CD4-positive, alpha-beta T cell treated with Interleukin-10 for 1 hour (primary cell): ENCODE results near the gene NDOR1.

Experiments used
- DNase-seq: peaks from one replicate; pipeline ENCODE4 v3.0.0-alpha.2; 2020

The NDOR1 gene

DNA sequence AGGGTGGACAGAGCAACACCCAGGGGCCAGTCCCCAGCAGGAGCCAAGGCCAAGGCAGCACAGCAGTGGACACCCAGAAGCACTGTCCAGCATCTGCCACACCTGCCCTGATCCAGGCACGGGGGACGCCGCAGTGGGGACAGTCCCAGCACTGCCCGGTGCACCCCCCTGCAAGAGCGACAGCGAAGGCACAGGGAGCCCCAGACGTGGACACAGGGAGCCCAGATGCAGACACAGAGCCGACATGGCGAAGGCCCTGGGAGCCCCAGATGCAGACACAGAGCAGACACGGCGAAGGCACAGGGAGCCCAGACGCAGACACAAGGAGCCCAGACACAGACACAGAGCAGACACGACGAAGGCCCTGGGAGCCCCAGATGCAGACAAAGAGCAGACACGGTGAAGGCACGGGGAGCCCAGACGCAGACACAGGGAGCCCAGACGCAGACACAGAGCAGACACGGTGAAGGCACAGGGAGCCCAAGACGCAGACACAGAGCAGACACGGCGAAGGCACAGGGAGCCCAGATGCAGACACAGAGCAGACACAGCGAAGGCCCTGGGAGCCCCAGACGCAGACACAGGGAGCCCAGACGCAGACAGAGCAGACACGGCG, 21.4 kb upstream of the NDOR1 start:
- no peak for DNase-seq

DNA sequence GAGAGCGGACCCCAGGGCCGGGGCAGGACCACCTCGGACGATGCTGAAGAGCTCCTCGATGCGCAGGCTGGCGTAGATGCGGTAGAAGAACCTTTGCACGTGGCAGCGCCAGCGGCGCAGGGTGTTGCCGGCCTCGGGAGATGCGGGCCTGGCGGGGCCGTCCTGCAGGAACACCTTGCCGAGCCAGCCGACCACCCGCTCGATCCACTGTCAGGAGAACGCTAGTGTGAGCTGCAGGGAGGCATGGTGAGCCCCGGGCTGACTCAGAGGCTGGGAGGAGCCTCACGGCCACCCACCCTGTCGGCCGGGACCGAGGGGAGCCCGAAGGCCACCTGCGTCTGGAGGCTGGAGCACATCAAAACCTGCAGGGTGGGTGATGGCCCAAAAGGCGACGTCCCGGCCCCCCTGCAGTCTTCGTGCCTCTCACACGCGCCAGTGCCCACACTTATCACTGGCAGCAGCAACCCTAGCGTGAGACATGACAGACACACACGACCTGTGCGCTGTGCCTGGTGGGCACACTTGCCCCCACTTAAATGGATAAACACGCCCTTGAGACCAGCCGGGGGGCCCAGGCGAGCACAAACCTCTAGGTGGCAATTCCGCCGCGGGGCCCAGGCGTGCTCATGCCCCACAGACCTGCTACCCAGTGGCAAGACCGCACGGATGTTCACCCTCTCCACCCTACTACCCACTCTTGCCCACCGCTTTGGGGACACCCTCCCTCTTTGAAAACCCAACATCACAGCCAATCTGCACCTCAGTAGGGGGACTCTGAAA, 20.4 kb upstream of the NDOR1 start:
- DNase-seq, result no peak

DNA sequence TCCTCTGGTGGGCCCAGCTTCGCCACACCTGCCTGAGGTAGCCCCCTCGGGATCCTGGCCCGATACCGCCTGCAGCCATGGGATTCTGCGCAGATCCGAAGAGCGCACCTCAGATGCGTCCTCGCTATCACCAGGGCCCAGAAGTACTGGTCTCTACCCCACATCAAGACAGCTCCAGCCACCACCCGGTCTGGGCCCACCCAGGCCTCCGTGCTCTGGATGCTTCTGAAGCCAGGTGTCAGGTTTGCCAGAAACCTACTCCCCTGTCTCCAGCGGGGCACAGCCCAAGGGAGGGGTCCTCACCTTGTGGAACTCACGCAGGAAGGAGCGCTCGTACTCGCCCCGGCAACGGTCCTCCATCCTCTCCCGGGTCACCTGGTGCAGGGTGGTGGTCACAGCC, 19.6 kb upstream of the NDOR1 start:
- no peak for DNase-seq

DNA sequence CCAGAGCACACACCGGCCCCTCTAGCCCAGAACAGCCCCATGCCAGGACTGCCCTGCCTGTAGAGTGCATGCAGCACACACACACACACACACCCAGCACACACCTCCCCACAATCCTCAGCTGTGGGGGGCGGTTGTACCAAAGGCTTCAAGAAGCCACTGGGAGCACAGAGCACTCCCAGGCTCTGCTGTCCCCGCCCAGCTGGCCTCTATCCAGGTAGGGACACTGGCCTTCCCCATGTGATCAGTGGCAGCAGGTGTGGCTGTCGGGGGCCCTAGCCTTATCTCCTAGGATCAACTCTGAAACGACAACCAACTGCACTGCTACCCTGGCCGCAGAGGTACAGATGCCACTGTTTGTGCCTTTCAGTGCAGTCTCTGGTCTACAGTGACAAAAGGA, 19.1 kb upstream of the NDOR1 start:
- DNase-seq, result no peak

DNA sequence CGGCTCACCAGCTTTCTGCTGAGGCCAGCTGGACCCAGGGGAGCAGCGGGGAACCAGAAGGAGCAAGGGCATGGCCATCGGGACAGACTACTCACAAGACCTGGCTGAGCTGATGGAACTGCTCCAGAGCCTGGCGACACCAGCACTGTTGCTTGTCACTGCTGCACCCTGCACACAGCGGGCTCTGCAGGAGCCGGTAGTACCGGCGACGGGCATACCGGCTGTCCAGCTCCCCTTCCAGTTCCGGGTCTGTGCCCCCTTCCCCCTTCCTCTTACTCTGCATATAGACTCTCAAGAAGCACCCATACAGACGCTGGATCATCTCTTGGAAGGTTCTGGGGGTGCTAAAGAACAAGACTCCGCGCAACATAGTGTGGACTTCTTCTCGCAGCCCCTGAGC, 18.1 kb upstream of the NDOR1 start:
- no peak for DNase-seq

DNA sequence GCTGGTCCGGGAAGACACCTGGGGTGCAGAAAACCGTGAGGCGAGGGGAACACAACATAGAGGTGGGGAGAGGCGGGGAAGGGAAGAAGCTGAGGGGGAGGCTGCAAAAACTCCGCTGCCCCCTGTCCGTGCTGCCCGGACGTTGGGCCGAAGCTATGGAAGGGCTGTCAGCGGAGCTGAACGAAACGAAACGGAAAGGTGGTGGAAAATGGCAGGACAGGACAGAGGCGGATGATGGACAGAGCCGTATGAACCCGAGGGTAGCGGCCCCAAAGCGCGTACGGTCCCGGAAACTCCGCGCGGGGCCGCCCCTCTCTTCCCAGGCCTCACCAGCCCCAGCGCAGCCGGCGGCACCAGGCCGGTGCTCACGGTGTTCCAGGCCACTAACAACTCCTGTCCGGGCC, 17.4 kb upstream of the NDOR1 start:
- DNase-seq, result no peak

DNA sequence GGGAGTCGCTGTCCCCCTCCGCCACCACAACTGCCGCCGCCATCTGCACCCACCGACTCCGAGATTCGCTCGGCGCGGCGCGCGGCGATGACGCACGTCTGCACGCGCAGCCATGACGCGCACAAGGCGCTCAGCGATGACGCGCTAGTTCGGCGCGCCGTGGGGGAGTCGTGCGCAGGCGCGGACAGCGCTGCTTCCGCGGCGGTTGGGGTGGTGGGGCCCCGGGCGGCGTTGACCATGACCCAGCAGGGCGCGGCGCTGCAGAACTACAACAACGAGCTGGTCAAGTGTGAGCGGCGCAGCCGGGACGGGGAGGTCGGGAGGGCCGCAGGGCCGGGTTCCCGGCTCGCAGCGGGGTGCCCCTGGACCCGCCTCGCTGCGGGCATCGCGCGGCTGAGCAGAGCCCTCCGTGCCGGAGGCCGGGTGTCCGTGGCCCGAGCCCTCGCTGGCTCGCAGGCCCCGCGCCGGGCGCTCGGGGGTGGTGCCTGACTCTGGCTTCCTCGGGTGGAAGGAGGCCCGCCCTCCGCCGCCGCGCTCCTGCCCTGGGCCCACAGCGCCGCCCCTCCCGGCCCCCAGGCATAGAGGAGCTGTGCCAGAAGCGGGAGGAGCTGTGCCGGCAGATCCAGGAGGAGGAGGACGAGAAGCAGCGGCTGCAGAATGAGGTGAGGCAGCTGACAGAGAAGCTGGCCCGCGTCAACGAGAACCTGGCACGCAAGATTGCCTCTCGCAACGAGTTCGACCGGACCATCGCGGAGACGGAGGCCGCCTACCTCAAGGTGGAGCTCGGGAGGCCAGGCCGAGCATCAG, 16.8 kb upstream of the NDOR1 start, which contains the start of the genes ANAPC2 and SSNA1:
TSS of gene ANAPC2 (minus strand) at position 71 of the 807 bp plus-strand sequence. CDS start at position 43, 28 bp downstream.
TSS of gene SSNA1 (plus strand) at position 187 of the 807 bp plus-strand sequence. CDS start at position 238, 51 bp downstream.
- peak; percentile 94 for DNase-seq

DNA sequence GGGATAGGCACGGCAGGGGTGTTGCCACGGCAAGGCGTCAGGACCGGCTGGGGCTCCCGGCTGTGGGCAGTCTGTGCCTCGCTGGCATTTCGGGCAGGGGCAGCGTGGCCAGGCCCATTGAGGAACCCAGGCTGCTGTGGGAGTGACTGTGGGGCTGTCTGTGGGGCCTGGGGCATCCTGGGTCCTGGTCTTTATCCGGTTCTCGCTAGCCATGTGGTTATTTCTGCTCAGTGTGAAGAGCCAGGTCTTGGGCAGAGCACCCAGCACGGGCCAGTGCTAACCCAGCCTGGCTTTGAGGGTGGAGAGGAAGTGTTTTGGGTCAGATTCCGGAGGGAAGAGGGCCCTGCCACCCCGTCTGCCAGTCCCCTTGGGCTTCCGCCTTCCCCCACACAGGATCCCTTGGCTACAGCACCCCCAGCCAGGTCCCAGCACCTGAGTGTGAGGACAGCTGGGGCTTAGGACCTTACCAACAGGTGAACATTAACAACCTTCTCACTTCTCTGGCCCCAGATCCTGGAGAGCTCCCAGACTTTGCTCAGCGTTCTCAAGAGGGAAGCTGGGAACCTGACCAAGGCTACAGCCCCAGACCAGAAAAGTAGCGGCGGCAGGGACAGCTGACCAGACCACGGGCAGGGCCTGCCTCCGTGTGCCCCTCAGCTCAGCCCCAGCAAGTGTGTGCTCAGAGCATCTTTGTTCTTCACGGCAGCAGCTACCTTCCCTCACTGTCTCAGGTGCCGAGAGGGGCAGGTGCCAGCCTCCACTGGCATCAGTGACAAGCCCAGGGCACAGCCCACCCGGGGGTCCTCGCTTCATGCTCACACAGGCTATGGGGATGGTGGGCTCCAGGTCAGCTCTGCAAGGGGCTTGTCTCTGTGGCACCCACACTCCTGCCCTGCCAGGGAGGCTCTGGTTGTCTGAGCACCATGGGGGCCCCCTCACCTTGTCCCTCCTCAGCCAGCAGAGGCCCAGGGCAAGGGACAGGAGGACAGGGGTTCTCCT, 15.9 kb upstream of the NDOR1 start:
- no peak for DNase-seq

DNA sequence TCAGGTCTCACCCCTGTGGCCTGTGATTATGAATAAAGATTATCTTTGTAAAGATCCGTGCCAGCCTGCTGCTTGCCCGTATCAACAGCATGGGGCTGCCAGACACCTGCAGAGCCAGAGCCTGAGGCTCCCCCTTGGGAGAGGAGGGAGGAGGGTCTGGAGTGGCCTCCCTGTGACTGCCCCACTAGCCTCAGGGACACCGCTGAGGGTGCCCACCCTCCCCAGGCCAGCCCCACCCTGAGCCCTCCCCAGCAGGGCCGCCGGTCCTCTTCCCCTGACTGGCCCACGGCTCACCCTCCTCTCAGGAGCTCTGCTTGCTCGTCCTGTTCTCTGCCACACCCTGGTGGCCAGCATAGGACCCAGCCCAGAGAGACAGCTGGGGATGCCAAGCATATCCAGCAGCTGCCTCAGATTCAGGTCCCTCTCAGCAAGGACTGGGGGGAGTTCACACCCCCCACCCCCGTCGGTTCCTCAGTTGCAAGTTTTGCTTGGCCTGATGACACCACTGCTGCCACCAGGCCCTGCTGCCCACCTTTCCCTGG, 15.1 kb upstream of the NDOR1 start:
- DNase-seq, result no peak

DNA sequence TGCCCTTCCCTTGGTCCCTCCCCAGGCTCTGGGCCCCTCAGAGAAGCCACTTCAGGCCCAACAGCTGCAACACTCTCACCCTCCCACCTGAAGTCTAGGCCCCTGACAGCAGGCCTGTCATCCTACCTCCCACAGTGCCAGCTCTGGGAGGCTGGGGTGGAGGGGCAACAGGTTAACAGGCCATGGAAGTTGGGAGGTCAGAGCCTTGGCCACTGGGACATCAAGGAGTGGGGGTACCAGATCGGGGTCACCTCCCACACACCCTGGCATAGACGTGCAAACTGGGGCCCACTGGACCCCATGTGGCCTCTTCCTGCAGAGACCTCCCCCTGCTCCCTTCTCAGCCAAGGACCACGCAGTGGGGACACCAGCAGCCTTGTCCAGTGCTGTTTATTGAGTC, 14.3 kb upstream of the NDOR1 start:
- DNase-seq, result no peak

DNA sequence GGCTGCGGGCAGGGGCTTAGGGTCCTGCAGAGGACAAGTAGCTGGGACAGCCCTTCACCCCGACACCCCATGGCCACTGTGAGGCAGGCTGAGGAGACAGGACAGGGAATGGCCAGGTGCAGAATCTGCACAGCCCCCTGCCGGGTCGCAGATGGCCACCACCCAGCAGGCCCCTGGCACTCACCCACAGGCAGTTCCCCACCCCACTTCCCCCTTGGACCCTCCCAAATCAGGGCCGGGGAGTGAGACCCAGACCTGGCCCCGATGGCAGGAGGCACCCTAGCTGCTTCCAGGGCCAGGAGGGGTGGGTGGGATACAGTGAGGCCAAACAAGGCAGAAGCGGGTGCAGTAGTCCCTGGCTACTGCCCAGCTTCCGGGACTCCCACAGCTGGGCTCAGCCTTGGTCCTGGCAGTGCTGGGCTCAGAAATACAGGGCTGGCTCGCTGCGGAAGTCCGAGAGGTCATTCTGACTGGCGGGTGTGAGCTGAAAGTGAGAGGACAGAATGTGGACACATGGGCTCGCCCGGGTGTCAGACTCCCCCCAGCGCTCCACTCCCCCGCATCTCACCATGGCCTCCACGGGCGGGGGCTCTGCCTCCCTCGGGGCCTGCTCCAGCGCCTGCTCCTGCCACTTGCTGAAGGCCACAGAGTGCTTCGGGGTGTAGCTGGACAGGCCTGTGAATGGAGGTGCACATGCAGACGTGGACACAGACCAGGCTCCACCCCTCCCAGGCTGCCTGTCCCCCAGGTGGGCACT, 13.6 kb upstream of the NDOR1 start:
- DNase-seq, result no peak

DNA sequence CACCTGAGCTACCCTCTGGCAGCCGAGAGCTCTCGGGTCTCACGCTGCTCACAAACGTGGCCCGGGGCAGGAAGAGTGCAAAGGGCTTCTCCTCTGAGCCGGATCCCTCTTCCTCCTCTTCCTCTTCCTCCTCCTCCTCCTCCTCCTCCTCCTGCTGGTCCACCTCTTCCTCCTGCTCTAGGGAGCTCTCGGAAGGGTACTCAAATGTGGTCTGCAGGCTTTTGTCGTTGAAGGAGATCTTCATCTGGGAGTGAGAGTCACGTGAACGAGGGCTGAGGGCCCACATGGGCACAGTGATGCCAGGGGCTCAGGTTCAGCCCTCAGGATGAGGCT, 13.1 kb upstream of the NDOR1 start:
- DNase-seq, result no peak

DNA sequence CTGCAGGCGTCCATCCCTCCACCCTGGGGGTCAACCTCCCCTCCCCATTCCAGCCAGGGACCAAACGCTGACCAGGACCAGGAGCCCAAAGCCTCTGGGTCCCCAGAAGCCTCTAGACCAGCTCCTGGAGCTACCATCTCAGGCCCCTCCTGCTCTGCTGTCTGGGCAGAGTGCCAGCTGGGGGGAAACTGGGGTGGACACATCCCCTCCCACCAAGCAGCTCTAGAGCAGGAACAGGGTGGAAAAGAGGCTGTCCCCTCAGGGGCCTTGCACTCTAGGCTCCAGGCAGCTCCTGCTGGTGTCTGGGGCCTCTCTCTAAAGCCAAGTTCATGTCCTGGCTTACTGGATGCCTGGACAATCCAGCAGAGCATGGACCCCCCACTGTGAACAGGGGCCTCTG, 12.6 kb upstream of the NDOR1 start:
- DNase-seq, result no peak

DNA sequence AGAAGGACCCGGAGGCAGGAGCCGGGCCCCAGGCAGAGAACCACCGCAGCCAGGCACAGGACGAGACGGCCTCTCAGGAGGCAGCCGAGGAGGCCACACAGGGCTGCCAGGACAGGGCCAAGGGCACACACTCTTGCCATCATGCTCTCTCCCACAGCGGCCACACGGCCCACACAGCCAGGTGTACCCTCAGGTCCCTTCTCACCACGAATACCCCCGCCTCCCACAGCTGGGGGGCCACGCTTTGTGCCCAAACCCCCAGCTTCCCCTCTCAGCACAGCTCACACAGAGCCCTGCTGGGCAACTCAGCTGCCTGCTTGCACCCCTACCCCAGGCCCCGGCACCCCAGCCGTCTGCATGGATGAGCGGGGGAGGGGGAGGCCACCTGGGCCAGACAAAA, 11.7 kb upstream of the NDOR1 start:
- DNase-seq, result no peak

DNA sequence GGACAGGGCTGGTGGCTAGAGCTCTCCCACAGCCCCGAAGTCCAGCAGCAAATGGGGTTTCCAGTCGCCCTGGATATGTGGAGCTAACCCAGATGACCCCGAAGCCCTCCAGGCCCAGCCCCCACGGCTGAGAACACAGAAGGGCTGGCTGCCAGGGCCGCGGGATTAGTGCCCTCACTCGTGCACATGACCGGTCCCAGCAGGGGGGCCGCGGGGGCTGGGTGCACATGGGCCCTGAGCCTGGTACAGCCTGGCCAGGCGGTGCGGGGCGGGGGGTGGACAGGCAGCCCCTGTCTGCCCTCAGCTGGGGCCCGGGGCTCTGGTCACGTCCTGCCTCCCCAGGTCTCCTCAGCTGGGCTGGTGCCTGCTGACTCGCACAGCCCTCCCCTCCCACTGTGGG, 11.1 kb upstream of the NDOR1 start:
- DNase-seq, result no peak

DNA sequence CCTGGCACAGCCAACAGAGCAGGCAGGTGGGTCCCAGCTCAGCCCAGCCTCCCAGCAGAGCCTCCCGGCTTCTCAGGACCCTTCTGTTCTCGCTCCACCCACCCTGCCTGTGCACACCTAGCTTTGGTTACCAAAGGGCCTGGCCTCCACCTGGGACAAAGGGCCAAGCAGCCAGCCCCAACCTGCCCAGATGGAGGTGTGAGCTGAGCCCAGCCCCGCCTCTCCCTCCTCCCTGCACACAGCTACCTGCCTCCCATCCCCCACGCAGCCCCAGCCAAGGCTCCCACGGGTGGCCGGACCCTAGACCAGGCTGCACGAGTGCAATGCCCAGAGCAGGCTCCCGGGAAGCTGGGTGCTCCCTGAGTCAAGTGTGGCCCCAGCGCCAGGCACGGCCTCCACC, 10.6 kb upstream of the NDOR1 start:
- DNase-seq, result no peak

DNA sequence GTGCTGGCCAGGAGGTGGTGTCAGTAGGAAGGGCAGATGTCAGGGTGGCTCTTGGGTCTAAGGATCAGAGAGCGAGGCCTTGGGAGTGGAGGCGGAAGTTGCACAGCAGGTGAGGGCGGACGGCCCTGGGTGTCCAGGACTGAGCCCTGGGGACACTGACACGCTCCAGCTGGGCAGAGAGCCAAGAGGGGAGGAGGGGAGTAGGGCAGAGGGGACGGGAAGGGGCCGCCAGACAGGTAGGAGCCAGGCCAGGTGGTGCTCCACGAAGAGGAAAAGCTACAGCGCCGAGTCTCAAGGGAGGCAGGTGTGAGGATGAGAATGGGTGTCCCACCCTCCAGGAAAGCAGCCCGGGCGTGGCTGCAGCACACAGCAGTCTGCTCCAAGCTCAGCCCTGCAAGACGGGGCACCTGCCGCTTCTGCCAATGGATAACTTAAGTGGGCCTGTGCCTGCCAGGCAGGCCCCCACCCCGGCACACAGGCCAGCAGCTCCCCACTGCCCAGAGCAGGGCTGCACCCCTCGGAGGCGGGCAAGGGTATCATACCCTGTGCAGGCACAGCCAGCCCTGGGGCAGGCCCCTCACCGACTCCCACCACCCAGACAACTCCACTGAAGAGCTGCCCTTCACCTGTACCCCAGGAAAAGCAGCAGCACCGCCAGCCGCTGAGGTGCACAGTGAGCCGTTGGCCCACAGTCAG, 9.8 kb upstream of the NDOR1 start:
- DNase-seq, result no peak

DNA sequence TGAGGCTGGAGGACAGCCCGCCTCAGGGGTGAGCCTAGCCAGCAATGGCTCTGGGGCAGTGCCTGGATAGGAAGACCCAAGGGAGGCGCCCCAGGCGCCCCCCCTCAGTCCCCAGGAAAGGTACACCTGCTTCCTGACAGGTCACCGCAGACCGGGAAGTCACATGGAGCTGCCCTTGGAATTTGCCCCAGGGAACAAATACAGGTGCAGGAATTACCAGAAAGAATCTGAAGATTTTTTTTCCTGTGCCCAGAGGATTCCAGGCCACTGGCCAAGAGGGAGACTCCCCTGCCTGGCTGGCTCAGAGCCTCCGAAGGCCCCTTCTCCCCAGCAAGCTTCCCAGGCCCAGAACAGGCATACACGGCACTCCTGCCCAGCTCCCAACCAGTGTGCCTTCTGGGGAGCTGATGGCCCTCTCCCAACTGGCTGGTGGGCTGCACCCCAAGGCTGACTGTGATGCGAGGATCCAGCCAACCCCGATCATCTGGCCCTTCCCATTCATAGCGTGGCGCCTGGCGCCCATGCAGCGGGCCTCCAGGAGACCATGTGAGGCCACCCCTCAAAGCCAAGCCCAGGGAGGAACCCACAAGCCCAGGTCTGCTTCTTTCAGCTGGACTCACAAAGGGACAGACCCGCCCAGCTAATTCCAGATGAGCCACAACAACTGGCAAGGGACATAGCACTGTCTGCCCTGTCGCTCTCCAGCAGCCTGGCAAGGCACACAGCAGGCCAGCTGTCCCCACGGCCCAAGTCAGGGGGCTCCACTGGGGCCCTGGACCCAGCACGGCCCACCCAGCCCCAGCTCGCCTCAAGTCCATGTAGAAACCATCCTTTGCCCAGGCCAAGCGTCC, 7.2 kb upstream of the NDOR1 start:
- no peak for DNase-seq

DNA sequence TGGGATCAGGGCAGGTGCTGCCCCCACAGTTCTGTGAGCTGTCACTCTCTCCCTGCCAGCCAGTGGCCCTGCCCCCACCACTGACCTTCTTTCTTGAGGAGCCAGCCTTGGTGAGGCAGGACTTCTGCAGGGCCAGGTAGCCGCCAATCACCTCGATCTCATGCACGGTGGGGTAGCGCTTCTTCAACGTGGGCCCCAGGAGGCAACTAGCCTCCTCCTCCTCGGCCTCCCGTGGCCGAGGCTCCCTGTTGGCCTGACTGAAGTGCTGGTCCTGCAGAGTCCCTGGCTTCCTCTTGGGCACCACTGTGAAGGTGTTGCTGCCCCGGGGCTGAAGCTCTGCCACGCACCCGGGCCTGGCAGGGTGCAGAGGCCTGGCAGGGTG, 6.6 kb upstream of the NDOR1 start:
- no peak for DNase-seq
